NCI-H1092 (cell line): ENCODE measurements around the gene KCTD19.

Experiments used
- DNase-seq: peaks from one replicate; lab custom pipeline; 2025; lab: John Stamatoyannopoulos, UW

KCTD19 gene

GRCh38 chr16:67258161-67258835, 68.2 kb downstream of the KCTD19 start:
- no peak for DNase-seq

DNA sequence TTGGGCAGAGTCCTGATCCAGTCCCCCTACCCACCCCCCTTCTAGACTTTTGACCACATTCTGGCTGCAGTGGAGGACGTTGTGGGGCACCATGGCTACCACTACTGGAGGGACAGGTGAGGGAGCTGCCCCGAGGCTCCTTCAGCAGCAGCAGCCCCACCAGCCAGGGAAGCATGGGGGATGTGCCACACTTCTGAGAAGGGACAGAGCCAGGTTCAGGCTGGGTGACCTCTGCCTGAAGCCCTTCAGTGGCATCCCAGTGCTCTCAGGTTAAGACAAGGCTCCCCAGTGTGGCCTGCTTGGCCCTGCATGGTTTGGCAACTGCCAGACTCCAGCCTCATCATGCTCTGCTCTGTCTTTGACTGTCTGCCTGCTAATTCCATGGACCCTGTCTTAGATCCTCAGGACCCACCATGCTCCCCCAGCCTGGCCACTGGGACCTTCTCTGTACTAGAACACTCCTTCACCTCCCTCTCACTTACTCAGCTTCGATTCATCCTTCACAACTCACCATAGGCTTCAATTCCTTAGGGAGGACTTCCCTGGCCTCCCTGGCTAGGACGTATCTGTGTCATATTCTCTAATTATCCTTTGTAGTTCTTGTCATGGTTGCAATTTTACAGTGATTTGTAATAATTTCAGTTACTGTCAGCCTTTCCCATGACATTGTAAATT, 68.9 kb downstream of the KCTD19 start:
- no peak for DNase-seq

GRCh38 chr16:67256701-67257230, 69.8 kb downstream of the KCTD19 start:
- no peak for DNase-seq

DNA sequence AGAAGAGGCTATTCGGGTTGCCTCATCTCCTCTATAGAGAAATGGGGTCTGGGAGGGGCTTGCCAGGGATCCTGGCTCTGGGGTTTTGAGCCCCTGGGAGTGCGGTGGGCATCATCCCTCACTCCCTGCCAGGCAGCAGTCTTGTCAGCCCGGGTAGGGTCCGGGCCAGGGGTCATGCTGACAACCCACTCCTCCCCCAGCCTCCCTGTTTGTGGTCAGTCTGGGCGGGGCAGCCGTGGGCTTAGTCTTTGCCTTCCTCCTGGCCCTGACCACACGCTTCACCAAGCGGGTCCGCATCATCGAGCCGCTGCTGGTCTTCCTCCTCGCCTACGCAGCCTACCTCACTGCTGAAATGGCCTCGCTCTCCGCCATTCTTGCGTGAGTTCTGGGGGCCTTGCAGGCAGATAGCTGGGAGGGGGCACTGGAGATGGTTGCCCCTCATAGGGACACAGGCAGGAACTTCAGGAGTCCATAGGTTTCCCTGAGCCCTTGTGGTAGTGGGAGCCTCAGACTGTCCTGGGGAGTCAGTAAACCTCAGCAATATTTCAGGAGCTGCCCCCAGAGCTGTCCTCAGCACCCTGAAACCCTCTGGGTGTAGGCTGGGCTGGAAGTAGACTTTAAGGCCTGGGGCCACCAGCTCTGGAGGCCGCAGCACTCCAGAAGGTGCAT, 70.9 kb downstream of the KCTD19 start:
- no peak for DNase-seq

DNA sequence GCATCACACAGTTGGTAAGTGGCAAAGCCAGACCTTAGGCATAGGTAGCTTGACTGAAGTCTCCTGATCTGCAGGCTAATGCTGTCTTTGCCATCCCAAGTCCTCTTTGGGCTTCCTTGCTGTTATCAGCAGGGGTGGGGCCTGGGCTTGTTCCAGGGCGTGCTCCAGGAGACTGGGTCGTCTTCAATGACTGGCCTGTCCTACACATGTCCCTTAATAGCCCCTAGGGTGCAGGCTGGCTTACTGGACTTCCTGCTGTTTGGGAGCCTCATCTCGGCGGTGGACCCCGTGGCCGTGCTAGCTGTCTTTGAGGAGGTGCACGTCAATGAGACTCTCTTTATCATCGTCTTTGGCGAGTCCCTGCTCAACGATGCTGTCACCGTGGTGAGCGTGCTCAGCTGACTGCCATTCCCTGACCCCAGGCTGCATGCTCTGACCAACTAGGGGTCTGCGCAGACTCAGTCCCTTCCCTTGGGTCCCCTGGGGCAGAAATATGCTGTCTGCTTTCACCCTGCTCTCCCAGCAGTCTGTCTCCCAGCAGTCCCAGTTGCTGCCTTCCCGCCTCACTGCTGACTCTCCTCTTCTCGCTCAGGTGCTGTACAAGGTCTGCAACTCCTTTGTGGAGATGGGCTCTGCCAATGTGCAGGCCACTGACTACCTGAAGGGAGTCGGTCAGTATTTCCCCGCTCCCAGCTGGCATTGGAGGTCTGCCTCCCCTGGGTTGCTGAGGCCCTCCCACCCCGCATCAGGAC, 71.6 kb downstream of the KCTD19 start:
- DNase-seq, result no peak

- no peak for DNase-seq
Measured at GRCh38 chr16:67252609-67253497, 73.7 kb downstream of the KCTD19 start.

- DNase-seq, result no peak
Measured at GRCh38 chr16:67250045-67250327, 76.6 kb downstream of the KCTD19 start.

DNA sequence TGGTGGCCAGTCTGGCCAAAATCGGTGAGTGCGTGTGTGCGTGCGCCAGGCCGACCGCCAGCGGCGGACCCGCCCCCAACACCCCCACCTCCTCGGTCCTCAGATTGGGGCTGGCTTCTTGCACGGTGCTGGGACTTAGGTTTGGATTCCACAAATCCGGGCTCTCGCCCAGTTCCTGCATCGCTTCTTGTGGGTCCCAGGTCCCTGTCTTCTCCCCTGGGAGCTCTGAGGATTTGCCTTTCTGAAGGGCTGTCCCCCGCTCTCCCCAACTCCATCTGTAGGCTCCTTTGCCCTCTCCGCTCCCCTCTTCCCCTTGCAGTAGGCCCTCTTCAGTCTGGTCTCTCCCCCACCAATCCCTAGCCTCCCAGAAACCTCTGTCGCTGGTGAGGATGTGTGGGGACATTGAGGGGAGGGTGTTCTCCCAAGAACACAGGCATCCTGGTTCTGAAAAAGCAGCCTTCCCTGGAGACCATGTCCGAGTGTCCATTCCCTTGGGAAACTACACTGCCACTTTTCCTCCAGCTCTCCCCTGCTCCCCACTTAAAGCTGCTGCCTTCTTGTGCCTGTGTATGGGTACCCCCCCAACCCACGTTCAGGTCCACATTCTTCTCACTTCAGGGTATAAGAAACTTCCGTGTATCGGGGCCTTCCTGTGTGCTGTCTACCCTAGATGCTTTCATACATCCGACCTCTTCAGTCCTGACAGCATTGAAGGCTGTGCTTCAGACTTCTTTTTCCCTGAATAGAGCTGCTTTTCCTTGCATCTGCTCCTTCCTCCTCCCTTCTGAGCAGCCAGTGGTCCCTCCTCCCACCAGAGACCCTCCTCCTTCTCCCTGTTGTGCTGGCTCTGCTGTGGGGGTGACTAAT, 77.1 kb downstream of the KCTD19 start:
- no peak for DNase-seq

GRCh38 chr16:67248401-67249177, 78.0 kb downstream of the KCTD19 start, which contains the start of gene SLC9A5:
SLC9A5 (plus strand) TSS chr16:67248979; CDS start chr16:67249015, 36 bp downstream.
- no peak for DNase-seq

GRCh38 chr16:67248073-67248400, 78.5 kb downstream of the KCTD19 start:
- DNase-seq, result no peak

DNA sequence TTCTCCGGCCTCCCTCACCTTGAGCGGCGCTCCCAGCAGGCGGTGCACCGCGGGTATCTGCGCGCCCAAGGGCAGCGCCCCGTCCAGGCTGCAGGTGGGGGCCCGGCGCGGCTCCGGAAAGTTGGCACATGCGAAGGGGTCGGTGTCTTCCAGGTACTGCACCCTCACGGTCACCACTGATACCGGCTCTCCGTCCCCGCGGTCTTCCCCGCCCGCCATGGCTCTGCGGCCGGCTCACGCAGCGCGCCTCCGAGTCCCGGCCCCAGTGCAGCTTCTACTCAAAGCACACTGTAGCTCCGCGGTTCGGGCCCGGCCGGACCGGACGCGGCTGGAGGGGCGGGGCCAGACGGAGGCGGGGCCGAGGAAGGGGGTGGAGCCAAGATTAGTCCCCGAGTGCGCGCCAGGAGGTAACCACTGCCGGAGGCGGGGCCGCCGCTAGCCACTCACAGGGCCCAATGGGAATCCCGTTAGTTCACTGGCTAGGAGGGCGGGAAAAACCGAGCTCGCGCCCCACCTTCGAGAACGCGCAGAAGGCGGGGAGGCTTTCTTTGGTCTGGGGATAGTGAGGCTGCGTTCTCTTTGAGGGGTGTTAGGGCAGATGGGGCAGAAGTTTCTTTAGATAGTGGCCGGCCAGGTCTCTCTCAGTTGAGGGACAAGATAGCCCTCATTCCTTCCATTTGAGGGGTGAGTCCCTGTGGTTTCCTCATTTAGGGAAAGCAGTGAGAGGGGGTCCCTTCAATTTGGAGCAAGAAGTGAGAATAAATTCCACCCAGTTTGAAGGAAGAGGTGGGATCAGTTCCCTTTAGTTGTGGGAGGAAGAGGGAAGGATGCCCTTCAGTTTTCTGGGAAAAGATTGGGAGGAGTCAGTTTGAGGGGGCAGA, 79.1 kb downstream of the KCTD19 start, which contains the start of gene FHOD1:
TSS of gene FHOD1 (minus strand) at position 290 of the 881 bp plus-strand sequence. CDS start at position 219, 71 bp downstream.
- peak; percentile 65 for DNase-seq

- no peak for DNase-seq
Measured at GRCh38 chr16:67246756-67247191, 79.8 kb downstream of the KCTD19 start.

DNA sequence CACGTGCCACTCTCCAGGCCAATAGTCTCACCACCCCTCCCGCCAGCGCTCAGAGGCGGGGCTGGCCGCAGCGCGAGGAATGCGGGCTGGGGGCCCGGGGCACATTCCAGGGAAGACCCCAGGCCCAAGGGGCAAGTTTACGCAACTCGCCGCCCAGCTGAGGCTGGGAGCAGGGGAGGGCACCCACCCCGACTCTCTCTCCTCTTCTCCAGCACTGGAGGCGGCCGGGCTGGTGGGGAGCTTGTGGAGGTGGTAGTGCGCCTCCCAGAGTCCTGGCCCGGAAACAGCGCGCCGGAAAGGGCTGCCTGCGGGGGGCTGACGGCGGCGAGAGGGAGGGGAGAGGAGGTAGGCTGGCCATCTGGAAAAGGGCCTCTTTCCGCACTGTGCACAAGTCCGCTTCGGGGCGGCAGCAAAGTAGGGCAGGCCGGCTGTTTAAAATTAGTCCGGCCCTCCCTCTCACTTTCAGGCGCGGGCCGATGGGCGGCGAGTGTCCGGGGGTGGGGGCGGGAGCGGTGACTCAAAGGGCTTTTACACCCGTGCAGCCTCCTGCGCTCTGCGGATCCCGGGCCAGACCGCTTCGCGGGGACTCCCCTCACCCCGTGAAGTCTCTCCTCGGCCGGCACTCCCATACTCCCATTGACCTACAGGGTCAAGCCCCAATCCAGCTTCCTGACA, 80.3 kb downstream of the KCTD19 start:
- DNase-seq, result no peak

GRCh38 chr16:67245674-67246080, 80.9 kb downstream of the KCTD19 start:
- DNase-seq, result no peak

DNA sequence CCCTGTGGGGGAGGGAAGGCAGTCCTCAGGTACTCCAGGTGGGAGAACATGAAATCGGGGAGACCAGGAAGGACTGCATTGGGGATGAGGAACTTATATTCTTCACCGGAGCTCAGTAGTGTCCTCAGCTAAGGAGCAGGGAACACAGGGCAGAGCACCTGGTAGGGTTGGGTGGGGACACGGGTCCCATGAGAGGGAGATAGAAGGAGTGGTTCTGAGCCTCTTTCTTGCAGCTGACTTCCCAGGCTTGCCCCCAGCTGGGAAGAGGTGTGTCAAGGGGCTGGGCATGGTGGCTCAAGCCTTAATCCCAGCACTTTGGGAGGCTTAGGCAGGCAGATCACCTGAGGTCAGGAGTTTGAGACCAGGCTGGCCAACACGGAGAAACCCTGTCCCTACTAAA, 81.4 kb downstream of the KCTD19 start:
- DNase-seq, result no peak

- DNase-seq, result no peak
Measured at GRCh38 chr16:67244387-67245185, 82.0 kb downstream of the KCTD19 start.

DNA sequence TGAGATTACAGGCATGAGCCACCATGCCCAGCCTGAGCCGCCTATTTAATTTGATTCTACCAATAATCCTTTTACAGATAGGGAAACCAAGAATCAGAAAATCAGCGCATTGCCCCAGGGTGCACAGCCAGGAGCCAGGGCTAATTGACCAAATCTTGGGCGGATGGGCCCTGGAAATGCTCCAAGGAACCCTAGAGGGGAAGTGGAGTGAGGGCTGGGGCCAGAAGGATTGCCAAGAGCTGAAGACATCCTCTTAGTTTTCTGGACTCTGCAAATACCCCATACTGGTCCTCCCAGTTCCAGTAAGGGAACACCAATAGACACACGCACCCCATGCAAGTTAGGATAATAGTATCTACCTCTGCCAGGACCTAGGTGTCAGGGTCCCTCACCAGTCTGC, 83.1 kb downstream of the KCTD19 start:
- DNase-seq, result no peak
